Omental fat pad (tissue), 4 donors: ENCODE results near the gene MEIOB. TPM values are rescaled to one million over a fixed set of nuclear protein-coding genes. Genes with fewer than 3 reads are reported as not detected.

Source experiments
- ATAC-seq: fragments of 150-250 bp; one replicate; pipeline ENCODE4 v1.9.1; 2016; ENCODE audit warnings: mild to moderate bottlenecking, moderate library complexity; ENCODE audit not compliant: low FRiP score
- DNase-seq: peaks from one replicate; pipeline ENCODE4 v3.0.0-alpha.2; 2019; ENCODE audit warnings: low spot score
- CTCF ChIP-seq, 3 donors: fragments of 450-650 bp; IDR thresholded peaks; one replicate each; pipeline ENCODE4 v1.5.1; 2016 to 2017; ENCODE audit warnings: antibody characterized with exemption in 3 of 3, mild to moderate bottlenecking in 3 of 3, moderate library complexity in 2 of 3
- total RNA-seq, 4 donors: library from RNA; depleted of rRNA; stranded (reverse); fragments of >200 nt; gene quantifications; one replicate each; pipeline ENCODE4 v1.1.0, GENCODE V29; 2016

The MEIOB gene
- total RNA-seq, 4 donors from 2014 or later: 1.7 TPM; not detected in 3

- ATAC-seq: no peak
Measured at GRCh38 chr16:1820946-1821290, 51.0 kb downstream of the MEIOB start.

GRCh38 chr16:1820096-1820945 lies 51.6 kb downstream of the MEIOB start:
- no peak for DNase-seq
- no peak for ATAC-seq
- no peak for TF ChIP-seq CTCF (IDR thresholded peaks at IDR 0.05)

More at GRCh38 chr16:1820946-1821290, 51.0 kb downstream of the MEIOB start:
- DNase-seq: no peak
- no peak for TF ChIP-seq CTCF (IDR thresholded peaks at IDR 0.05)

- ATAC-seq: no peak
- no peak for DNase-seq
- TF ChIP-seq CTCF (IDR thresholded peaks at IDR 0.05): no peak
Measured at GRCh38 chr16:1819611-1820010, 52.4 kb downstream of the MEIOB start.

- no peak for DNase-seq
- ATAC-seq: no peak
- no peak for TF ChIP-seq CTCF (IDR thresholded peaks at IDR 0.05)
Measured at GRCh38 chr16:1818873-1819525, 53.0 kb downstream of the MEIOB start.

- TF ChIP-seq CTCF (IDR thresholded peaks at IDR 0.05): no peak
- ATAC-seq: no peak
Measured at GRCh38 chr16:1818204-1818872, 53.6 kb downstream of the MEIOB start.

GRCh38 chr16:1817716-1818115 lies 54.2 kb downstream of the MEIOB start:
- no peak for ATAC-seq
- TF ChIP-seq CTCF (IDR thresholded peaks at IDR 0.05): no peak
- no peak for DNase-seq

More at GRCh38 chr16:1818204-1818872, 53.6 kb downstream of the MEIOB start:
- no peak for DNase-seq
